Ascending aorta (tissue), 2 donors: ENCODE data around the gene TCERG1L. TPM values are rescaled to one million over a fixed set of nuclear protein-coding genes. Genes with fewer than 3 reads are reported as not detected.

Experiments used
- DNase-seq, 2 donors: peaks; one replicate each; pipeline ENCODE4 v3.0.0-alpha.2; 2019; ENCODE audit warnings: low spot score in 2 of 2
- H3K27ac ChIP-seq, 2 donors: fragments of 200-600 bp; sonication (generic); one replicate each; pipeline ENCODE4 v1.5.1; 2016 to 2017; ENCODE audit warnings: mild to moderate bottlenecking in 1 of 2
- H3K27me3 ChIP-seq: fragments of 200-600 bp; sonication (generic); one replicate; pipeline ENCODE4 v1.5.1; 2017
- H3K36me3 ChIP-seq, 2 donors: fragments of 200-600 bp; sonication (generic); one replicate each; pipeline ENCODE4 v1.5.1; 2016
- H3K4me1 ChIP-seq, 2 donors: fragments of 200-600 bp; sonication (generic); one replicate each; pipeline ENCODE4 v1.5.1; 2016 to 2017; ENCODE audit warnings: mild to moderate bottlenecking in 1 of 2
- H3K4me3 ChIP-seq, 2 donors: fragments of 200-600 bp; sonication (generic); one replicate each; pipeline ENCODE4 v1.5.1; 2016 to 2017; ENCODE audit warnings: mild to moderate bottlenecking in 1 of 2
- H3K9me3 ChIP-seq, 2 donors: fragments of 200-600 bp; sonication (generic); one replicate each; pipeline ENCODE4 v1.5.1; 2016
- intact Hi-C: fragments of 100-400 bp; cut with DNase I; formaldehyde crosslinking; loops from one replicate; pipeline ENCODE4 v1.15.1; 2023
- total RNA-seq: library from RNA; depleted of rRNA; stranded (reverse); fragments of >200 nt; gene quantifications from one replicate; pipeline ENCODE4 v1.1.0, GENCODE V29; 2016
- TF ChIP-seq, protein P1 (sequence below), 3 experiments: fragments of 200-600 bp in 2 of 3; fragments of 450-650 bp in 1 of 3; sonication (generic) in 2 of 3; IDR thresholded peaks; one replicate each; pipeline ENCODE4 v1.5.1; 2016 to 2019; ENCODE audit warnings: antibody characterized with exemption in 3 of 3, mild to moderate bottlenecking in 1 of 3, moderate library complexity in 1 of 3

The TCERG1L gene
- total RNA-seq, 1 donor from 2014 or later, result not detected

DNA sequence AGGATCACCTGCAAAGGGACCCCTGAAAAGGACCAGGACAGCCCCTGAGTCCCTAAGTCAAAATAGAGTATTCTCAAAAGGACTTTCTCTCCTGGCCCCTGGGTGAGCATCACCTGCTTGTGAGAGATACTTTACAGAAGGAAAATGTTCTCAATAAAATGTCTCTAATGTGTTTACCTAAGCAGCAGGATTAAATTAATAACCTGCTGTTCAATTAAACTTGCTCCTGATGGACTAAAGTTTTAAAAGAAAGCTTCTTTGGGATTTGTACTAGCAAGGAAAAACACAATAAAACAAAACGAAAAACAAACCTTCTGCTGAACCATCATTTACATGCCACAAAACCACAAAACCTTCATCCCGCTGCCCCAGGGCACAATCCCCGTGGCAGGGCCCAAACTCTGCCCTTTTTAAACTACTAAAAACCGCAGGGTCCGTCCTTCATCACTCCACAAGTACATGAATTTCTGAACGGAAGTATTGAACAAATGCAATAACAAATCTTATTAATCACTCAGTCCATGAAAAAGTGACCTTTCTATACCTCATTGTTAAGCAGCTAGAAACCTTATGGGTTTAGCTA lies 197.7 kb downstream of the TCERG1L start:
- Histone ChIP-seq H3K4me3 (no peak overlapping the region), H3K36me3 (no peaks in the 10 kb centered on the region), H3K4me1 (no peaks in the 10 kb centered on the region), H3K27ac (no peak overlapping the region), H3K27me3 (no peaks in the 10 kb centered on the region), H3K9me3 (no peaks in the 10 kb centered on the region)
- DNase-seq, result no peak
- TF ChIP-seq, protein P1, sequence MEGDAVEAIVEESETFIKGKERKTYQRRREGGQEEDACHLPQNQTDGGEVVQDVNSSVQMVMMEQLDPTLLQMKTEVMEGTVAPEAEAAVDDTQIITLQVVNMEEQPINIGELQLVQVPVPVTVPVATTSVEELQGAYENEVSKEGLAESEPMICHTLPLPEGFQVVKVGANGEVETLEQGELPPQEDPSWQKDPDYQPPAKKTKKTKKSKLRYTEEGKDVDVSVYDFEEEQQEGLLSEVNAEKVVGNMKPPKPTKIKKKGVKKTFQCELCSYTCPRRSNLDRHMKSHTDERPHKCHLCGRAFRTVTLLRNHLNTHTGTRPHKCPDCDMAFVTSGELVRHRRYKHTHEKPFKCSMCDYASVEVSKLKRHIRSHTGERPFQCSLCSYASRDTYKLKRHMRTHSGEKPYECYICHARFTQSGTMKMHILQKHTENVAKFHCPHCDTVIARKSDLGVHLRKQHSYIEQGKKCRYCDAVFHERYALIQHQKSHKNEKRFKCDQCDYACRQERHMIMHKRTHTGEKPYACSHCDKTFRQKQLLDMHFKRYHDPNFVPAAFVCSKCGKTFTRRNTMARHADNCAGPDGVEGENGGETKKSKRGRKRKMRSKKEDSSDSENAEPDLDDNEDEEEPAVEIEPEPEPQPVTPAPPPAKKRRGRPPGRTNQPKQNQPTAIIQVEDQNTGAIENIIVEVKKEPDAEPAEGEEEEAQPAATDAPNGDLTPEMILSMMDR (IDR thresholded peaks at IDR 0.05), result no peak
- intact Hi-C loops, result no loop called here

DNA sequence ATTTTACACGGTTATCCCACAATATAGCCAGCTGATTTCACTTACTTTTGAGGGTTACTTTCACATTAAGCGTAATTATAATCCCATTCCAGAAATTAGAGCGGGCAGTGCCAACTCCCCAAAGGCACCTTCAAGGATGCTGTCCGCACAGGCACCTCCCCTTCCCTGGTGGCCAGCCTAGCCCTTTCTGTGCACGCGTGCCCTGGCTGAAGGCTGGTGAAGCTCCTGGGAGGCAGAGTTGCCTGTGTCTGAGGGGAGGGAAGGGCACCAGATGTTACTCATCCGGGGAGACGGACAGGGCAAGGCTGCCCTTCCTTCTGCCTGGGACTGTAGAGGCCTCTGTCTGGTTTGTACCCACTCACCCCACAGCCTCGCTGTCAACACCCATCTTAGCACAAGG lies 198.4 kb downstream of the TCERG1L start:
- DNase-seq, result no peak
- intact Hi-C loops, result no loop called here
- Histone ChIP-seq H3K4me3 (no peak overlapping the region), H3K4me1 (no peaks in the 10 kb centered on the region), H3K27me3 (no peaks in the 10 kb centered on the region), H3K9me3 (peaks cover 0 to 5% of the 10 kb centered on the region in 2 donors), H3K36me3 (no peaks in the 10 kb centered on the region), H3K27ac (no peak overlapping the region)
- TF ChIP-seq, protein P1 (IDR thresholded peaks at IDR 0.05), result no peak

GRCh38 chr10:131112691-131113090 lies 198.8 kb downstream of the TCERG1L start:
- no peak for DNase-seq
- Histone ChIP-seq H3K4me1 (no peaks in the 10 kb centered on the region), H3K27me3 (no peaks in the 10 kb centered on the region), H3K27ac (no peak overlapping the region), H3K4me3 (no peak overlapping the region), H3K36me3 (no peaks in the 10 kb centered on the region), H3K9me3 (peaks cover 0 to 7% of the 10 kb centered on the region in 2 donors)
- intact Hi-C loops, result no loop called here
- TF ChIP-seq, protein P1 (IDR thresholded peaks at IDR 0.05), result no peak

DNA sequence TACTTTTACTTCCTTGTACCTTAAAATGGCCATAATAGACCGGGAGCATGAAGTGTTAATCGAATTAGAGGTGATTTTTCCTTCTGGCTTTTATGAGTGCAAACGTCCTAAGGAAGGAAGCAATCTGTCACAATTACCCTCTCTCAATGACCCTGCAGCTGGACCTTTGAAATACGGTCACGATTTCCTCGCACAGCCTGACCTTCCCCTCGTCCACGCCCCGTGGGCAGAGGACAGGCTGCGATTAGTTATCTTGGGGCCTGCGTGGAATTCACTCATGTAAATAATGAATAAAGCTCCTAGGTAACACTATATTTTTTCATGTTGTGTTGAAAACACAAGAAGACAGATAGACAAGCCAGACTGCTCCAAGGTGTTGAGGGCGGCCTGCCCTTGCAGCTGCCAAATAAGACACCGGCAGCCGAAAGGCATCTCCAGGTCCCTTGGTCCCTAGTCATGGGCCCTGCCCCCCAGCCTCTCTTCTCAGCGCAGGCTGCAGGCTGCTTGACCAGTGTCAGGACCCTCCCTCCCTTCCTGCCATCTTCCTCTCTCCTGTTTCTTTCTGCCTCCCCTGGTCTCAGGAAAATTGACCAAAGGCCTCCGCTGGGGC lies 199.9 kb downstream of the TCERG1L start:
- H3K36me3 ChIP-seq, result no peaks in the 10 kb centered on the region
- H3K9me3 ChIP-seq, result peaks cover 0 to 7% of the 10 kb centered on the region in 2 donors
- no peaks in the 10 kb centered on the region for H3K4me1 ChIP-seq
- TF ChIP-seq, protein P1 (IDR thresholded peaks at IDR 0.05), result no peak
- intact Hi-C loops, result no loop called here
- no peak overlapping the region for H3K4me3 ChIP-seq
- H3K27ac ChIP-seq, result no peak overlapping the region
- no peak for DNase-seq
- H3K27me3 ChIP-seq, result no peaks in the 10 kb centered on the region

DNA sequence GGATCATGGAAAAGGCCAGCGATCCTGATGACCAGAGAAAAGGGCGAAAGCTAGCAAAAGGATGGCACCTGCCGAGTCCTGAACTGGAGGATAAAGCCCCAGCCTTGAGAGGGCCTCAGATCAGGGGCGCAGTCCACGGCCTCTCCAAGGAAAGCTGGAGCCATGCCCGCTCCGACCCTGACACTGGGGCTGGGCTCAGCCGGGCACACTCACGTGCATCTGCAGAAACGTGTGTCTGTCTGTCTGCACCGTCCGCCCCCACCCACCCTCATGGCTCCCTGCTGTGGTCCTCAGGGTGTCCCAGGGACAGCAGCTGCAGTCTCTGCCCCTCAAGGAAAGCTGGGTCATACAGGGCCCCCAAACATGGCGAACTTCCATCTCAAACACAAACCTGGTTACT lies 200.5 kb downstream of the TCERG1L start:
- DNase-seq, result no peak
- no peaks in the 10 kb centered on the region for H3K27me3 ChIP-seq
- TF ChIP-seq, protein P1 (IDR thresholded peaks at IDR 0.05), result no peak
- H3K4me1 ChIP-seq, result no peaks in the 10 kb centered on the region
- H3K9me3 ChIP-seq, result peaks cover 0 to 7% of the 10 kb centered on the region in 2 donors
- no peak overlapping the region for H3K27ac ChIP-seq
- intact Hi-C loops, result no loop called here
- H3K4me3 ChIP-seq, result no peak overlapping the region
- H3K36me3 ChIP-seq, result no peaks in the 10 kb centered on the region
